ENCODE results near the gene XPNPEP3.
A peak's percentile ranks its signal among the peaks of the same experiment; 100 is the strongest.

Gene XPNPEP3

GRCh38 chr22:40817737-40818136 is 39.2 kb upstream of the XPNPEP3 start:
- Histone ChIP-seq H2AFZ (ENCODE audit: low read depth, low read length, severe bottlenecking) (no peak overlapping the region), H3K9ac (ENCODE audit: low read length) (peak overlapping the region; percentile 87), H3F3A (ENCODE audit: insufficient read depth) (peaks cover 17% of the 10 kb centered on the region), H3K79me2 (ENCODE audit: insufficient read depth, low read length) (peaks cover 62% of the 10 kb centered on the region), H3K9me3 (ENCODE audit: insufficient read depth, low read length) (no peaks in the 10 kb centered on the region), H4K20me1 (ENCODE audit: low read depth, low read length) (no peaks in the 10 kb centered on the region), H3K4me3 (ENCODE audit: insufficient read depth, low read length, poor library complexity, severe bottlenecking) (peak overlapping the region; percentile 96), H3K36me3 (ENCODE audit: low read length) (peaks cover 20% of the 10 kb centered on the region), H3K9me2 (replicated peaks; ENCODE audit: insufficient read depth, low read length) (no peaks in the 10 kb centered on the region), H3K27ac (ENCODE audit: low read depth, low read length) (peak overlapping the region; percentile 64), H3K27me3 (ENCODE audit: low read length) (no peaks in the 10 kb centered on the region), H3K4me2 (ENCODE audit: low read depth, low read length, poor library complexity, severe bottlenecking) (peak overlapping the region; percentile 84)
- no peak for TF ChIP-seq CTCF (IDR thresholded peaks at IDR 0.05; ENCODE audit: insufficient read depth, low read length, poor library complexity, severe bottlenecking)
- no peak for TF ChIP-seq EZH2phosphoT487 (conservative IDR thresholded peaks at IDR 0.05; ENCODE audit: low read length)

DNA sequence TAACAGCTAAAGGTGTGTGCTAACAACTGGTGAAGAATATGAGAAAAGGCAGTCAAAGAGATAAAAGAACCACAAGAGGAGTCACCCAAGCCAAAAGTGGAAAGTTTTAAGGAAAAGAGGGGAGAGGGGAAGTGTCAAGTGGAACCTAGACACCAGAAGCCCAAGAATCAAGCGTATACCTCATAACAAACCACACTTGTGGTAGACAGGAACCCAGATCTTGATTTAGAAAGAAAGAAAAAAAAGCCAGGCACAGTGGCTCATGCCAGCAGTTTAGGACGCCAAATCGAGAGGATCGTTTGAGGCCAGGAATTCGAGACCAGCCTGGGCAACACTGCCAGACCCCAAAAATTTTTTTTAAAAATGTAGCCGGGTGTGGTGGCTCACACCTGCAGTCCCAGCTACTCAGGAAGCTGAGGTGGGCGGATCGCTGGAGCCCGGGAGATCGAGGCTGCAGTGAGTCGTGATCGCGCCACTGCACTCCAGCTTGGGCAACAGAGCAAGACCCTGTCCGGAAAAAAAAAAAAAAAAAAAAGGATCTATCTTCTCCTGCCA is 38.7 kb upstream of the XPNPEP3 start:
- peak overlapping the region; percentile 64 for H3K27ac ChIP-seq (ENCODE audit: low read depth, low read length)
- peak overlapping the region; percentile 89 for H2AFZ ChIP-seq (ENCODE audit: low read depth, low read length, severe bottlenecking)
- TF ChIP-seq CTCF (IDR thresholded peaks at IDR 0.05; ENCODE audit: insufficient read depth, low read length, poor library complexity, severe bottlenecking), result no peak
- no peak for TF ChIP-seq EZH2phosphoT487 (conservative IDR thresholded peaks at IDR 0.05; ENCODE audit: low read length)
- peaks cover 17% of the 10 kb centered on the region for H3K36me3 ChIP-seq (ENCODE audit: low read length)
- H3K9me2 ChIP-seq (replicated peaks; ENCODE audit: insufficient read depth, low read length), result no peaks in the 10 kb centered on the region
- no peaks in the 10 kb centered on the region for H3K9me3 ChIP-seq (ENCODE audit: insufficient read depth, low read length)
- H3F3A ChIP-seq (ENCODE audit: insufficient read depth), result peaks cover 23% of the 10 kb centered on the region
- peak overlapping the region; percentile 96 for H3K4me3 ChIP-seq (ENCODE audit: insufficient read depth, low read length, poor library complexity, severe bottlenecking)
- H3K4me2 ChIP-seq (ENCODE audit: low read depth, low read length, poor library complexity, severe bottlenecking), result peak overlapping the region; percentile 84
- H3K9ac ChIP-seq (ENCODE audit: low read length), result peak overlapping the region; percentile 87
- no peaks in the 10 kb centered on the region for H4K20me1 ChIP-seq (ENCODE audit: low read depth, low read length)
- peaks cover 56% of the 10 kb centered on the region for H3K79me2 ChIP-seq (ENCODE audit: insufficient read depth, low read length)
- no peaks in the 10 kb centered on the region for H3K27me3 ChIP-seq (ENCODE audit: low read length)

- no peaks in the 10 kb centered on the region for H3K9me2 ChIP-seq (replicated peaks; ENCODE audit: insufficient read depth, low read length)
- peaks cover 49% of the 10 kb centered on the region for H3K79me2 ChIP-seq (ENCODE audit: insufficient read depth, low read length)
- H2AFZ ChIP-seq (ENCODE audit: low read depth, low read length, severe bottlenecking), result peak within 1 kb of the TSS; percentile 89
- H3K9me3 ChIP-seq (ENCODE audit: insufficient read depth, low read length), result no peaks in the 10 kb centered on the region
- no peak for TF ChIP-seq CTCF (IDR thresholded peaks at IDR 0.05; ENCODE audit: insufficient read depth, low read length, poor library complexity, severe bottlenecking)
- TF ChIP-seq EZH2phosphoT487 (conservative IDR thresholded peaks at IDR 0.05; ENCODE audit: low read length), result no peak
- peak within 1 kb of the TSS; percentile 87 for H3K9ac ChIP-seq (ENCODE audit: low read length)
- no peaks in the 10 kb centered on the region for H4K20me1 ChIP-seq (ENCODE audit: low read depth, low read length)
- H3K4me2 ChIP-seq (ENCODE audit: low read depth, low read length, poor library complexity, severe bottlenecking), result peak within 1 kb of the TSS; percentile 84
- peak within 1 kb of the TSS; percentile 64 for H3K27ac ChIP-seq (ENCODE audit: low read depth, low read length)
- peaks cover 26% of the 10 kb centered on the region for H3F3A ChIP-seq (ENCODE audit: insufficient read depth)
- H3K27me3 ChIP-seq (ENCODE audit: low read length), result no peaks in the 10 kb centered on the region
- H3K36me3 ChIP-seq (ENCODE audit: low read length), result peaks cover 12% of the 10 kb centered on the region
- peak within 1 kb of the TSS; percentile 96 for H3K4me3 ChIP-seq (ENCODE audit: insufficient read depth, low read length, poor library complexity, severe bottlenecking)
These were observed 38.0 kb upstream of the XPNPEP3 start, which contains the start of gene SLC25A17 for GRCh38 chr22:40818747-40819598. TSS of gene SLC25A17 (minus strand) at chr22:40819346. CDS start at chr22:40819248, 98 bp downstream.
